IMR-90 (cell line): ENCODE results near the gene THBS1. TPM values are rescaled to one million over a fixed set of nuclear protein-coding genes. Genes with fewer than 3 reads are reported as not detected.

Experiments
- ATAC-seq: fragments of 200-7000 bp; cut with Tn5 transposase; 2 replicates; pipeline ENCODE4 v1.9.1; 2020; ENCODE audit warnings: low read depth, mild to moderate bottlenecking, moderate library complexity
- BruUV-seq: library from RNA; stranded (reverse); fragments of 400-500 nt; replicated peaks from 2 replicates; lab custom pipeline; 2021; lab: Mats Ljungman, UMichigan
- CTCF ChIA-PET: fragments of 300-600 bp; formaldehyde crosslinking; extraction: SDS; loops from one replicate; lab custom pipeline; 2021; ENCODE audit warnings: antibody characterized with exemption; lab: Yijun Ruan, JAX
- POLR2A ChIA-PET: fragments of 300-600 bp; sonication (Branson Sonifier 250); formaldehyde crosslinking; loops from one replicate; lab custom pipeline; 2022; ENCODE audit warnings: antibody characterized with exemption; ENCODE audit not compliant: unreplicated experiment; lab: Charles Lee
- DNase-seq: peaks from one replicate; pipeline ENCODE4 v3.0.0; 2013
- H2AFZ ChIP-seq: replicated peaks from 2 replicates; pipeline ENCODE3; 2013; ENCODE audit warnings: low read length, mild to moderate bottlenecking; ENCODE audit not compliant: poor library complexity
- H2AK5ac ChIP-seq: 2 replicates; pipeline ENCODE4 v1.6.1; 2013; ENCODE audit warnings: low read depth, low read length, inconsistent platforms
- H2AK9ac ChIP-seq: replicated peaks from 2 replicates; pipeline ENCODE3; 2013; ENCODE audit warnings: mild to moderate bottlenecking, low read depth, low read length, moderate library complexity; ENCODE audit not compliant: poor library complexity
- H2BK120ac ChIP-seq: 2 replicates; pipeline ENCODE4 v1.6.1; 2013; ENCODE audit warnings: low read depth, low read length, inconsistent platforms
- H2BK15ac ChIP-seq: 3 replicates; pipeline ENCODE4 v1.6.1; 2013; ENCODE audit warnings: low read depth, low read length, inconsistent platforms
- H2BK20ac ChIP-seq: 2 replicates; pipeline ENCODE4 v1.6.1; 2013; ENCODE audit warnings: low read depth, mild to moderate bottlenecking, inconsistent platforms, low read length, moderate library complexity
- H2BK5ac ChIP-seq: 2 replicates; pipeline ENCODE4 v1.6.1; 2013; ENCODE audit warnings: mild to moderate bottlenecking, low read depth, low read length, inconsistent platforms; ENCODE audit not compliant: poor library complexity, severe bottlenecking
- H3K14ac ChIP-seq: replicated peaks from 2 replicates; pipeline ENCODE4 v1.6.1; 2013; ENCODE audit warnings: low read depth, low read length, inconsistent platforms
- H3K18ac ChIP-seq: 2 replicates; pipeline ENCODE4 v1.6.1; 2013; ENCODE audit warnings: low read depth, low read length, control low read depth
- H3K23ac ChIP-seq: 2 replicates; pipeline ENCODE4 v1.6.1; 2013; ENCODE audit warnings: low read depth, low read length, inconsistent platforms
- H3K27ac ChIP-seq: 2 replicates; pipeline ENCODE4 v1.5.1; 2013; ENCODE audit warnings: mild to moderate bottlenecking, control low read depth, low read length; ENCODE audit not compliant: insufficient read depth
- H3K27me3 ChIP-seq: 2 replicates; pipeline ENCODE4 v1.6.1; 2013; ENCODE audit warnings: low read length; ENCODE audit not compliant: control insufficient read depth, insufficient read depth
- H3K36me3 ChIP-seq: 2 replicates; pipeline ENCODE4 v1.6.1; 2013; ENCODE audit warnings: low read length, mixed read lengths; ENCODE audit not compliant: control insufficient read depth, insufficient read depth
- H3K4ac ChIP-seq: 2 replicates; pipeline ENCODE4 v1.6.1; 2013; ENCODE audit warnings: low read depth, low read length, inconsistent platforms
- H3K4me1 ChIP-seq: 2 replicates; pipeline ENCODE4 v1.6.1; 2013; ENCODE audit warnings: low read length, mixed read lengths; ENCODE audit not compliant: control insufficient read depth, insufficient read depth
- H3K4me2 ChIP-seq: 2 replicates; pipeline ENCODE4 v1.6.1; 2013; ENCODE audit warnings: low read depth, mild to moderate bottlenecking, control low read depth, low read length, moderate library complexity
- H3K4me3 ChIP-seq: 2 replicates; pipeline ENCODE4 v1.5.1; 2013; ENCODE audit warnings: low read depth, mild to moderate bottlenecking, control low read depth, low read length, moderate library complexity; ENCODE audit not compliant: insufficient read depth
- H3K56ac ChIP-seq: 2 replicates; pipeline ENCODE4 v1.6.1; 2013; ENCODE audit warnings: low read length, inconsistent platforms; ENCODE audit not compliant: insufficient read depth; ENCODE audit errors: extremely low read depth
- H3K79me1 ChIP-seq, 2 experiments: 2 replicates each; pipeline ENCODE4 v1.6.1; 2013; ENCODE audit warnings: low read length in 2 of 2, inconsistent platforms in 1 of 2, low read depth in 1 of 2
- H3K9ac ChIP-seq: 2 replicates; pipeline ENCODE4 v1.6.1; 2013; ENCODE audit warnings: low read depth, low read length, control low read depth
- H3K9me1 ChIP-seq: 2 replicates; pipeline ENCODE4 v1.6.1; 2013; ENCODE audit warnings: low read length, inconsistent platforms; ENCODE audit not compliant: insufficient read depth
- H3K9me3 ChIP-seq: 2 replicates; pipeline ENCODE4 v1.6.1; 2013; ENCODE audit warnings: low read length; ENCODE audit not compliant: control insufficient read depth, insufficient read depth
- H4K20me1 ChIP-seq: 2 replicates; pipeline ENCODE4 v1.6.1; 2013; ENCODE audit warnings: low read length, inconsistent platforms; ENCODE audit not compliant: insufficient read depth
- H4K5ac ChIP-seq: 2 replicates; pipeline ENCODE4 v1.6.1; 2013; ENCODE audit warnings: mild to moderate bottlenecking, low read depth, low read length, control low read depth
- H4K8ac ChIP-seq, 2 experiments: 2 replicates each; pipeline ENCODE4 v1.6.1; 2013; ENCODE audit warnings: low read depth in 2 of 2, low read length in 2 of 2, control low read depth in 1 of 2, inconsistent platforms in 1 of 2
- H4K91ac ChIP-seq: 2 replicates; pipeline ENCODE4 v1.6.1; 2013; ENCODE audit warnings: low read depth, low read length, inconsistent platforms; ENCODE audit not compliant: insufficient read depth
- FOS ChIP-seq: fragments of 150-350 bp; IDR thresholded peaks from 2 replicates; pipeline ENCODE4 v1.6.1; 2016; ENCODE audit warnings: low read depth, low read length
- NFE2L2 ChIP-seq: fragments of 150-350 bp; IDR thresholded peaks from 2 replicates; pipeline ENCODE4 v1.6.1; 2016; ENCODE audit warnings: low read depth, mild to moderate bottlenecking, low read length
- RCOR1 ChIP-seq: IDR thresholded peaks from 2 replicates; pipeline ENCODE4 v1.6.1; 2012; ENCODE audit warnings: mild to moderate bottlenecking, low read length, improper control_type of control experiment; ENCODE audit not compliant: insufficient replicate concordance
- WGBS, 2 experiments: methylation state at CpG; one replicate each; pipeline versions ENCODE4 v1.1.5 to v1.1.7; 2013; ENCODE audit warnings: missing lambda C conversion rate in 2 of 2; ENCODE audit not compliant: insufficient read length in 1 of 2; ENCODE audit errors: extremely low coverage in 2 of 2; 5-methylcytosine and 5-hydroxymethylcytosine counted together
- dilution Hi-C: fragments of 300-500 bp; cut with HindIII; formaldehyde crosslinking; loops from one replicate; pipeline ENCODE4 v1.14.3; 2018; ENCODE audit warnings: low sequenced_read_pairs; ENCODE audit not compliant: unreplicated experiment
- in situ Hi-C: fragments of 300-500 bp; cut with MboI; formaldehyde crosslinking; loops from 3 replicates; pipeline ENCODE4 v1.14.3; 2019; ENCODE audit warnings: low sequenced_read_pairs, inconsistent platforms, mixed read lengths
- intact Hi-C: fragments of 100-400 bp; cut with micrococcal nuclease; formaldehyde crosslinking; loops from 2 replicates; pipeline ENCODE4 v1.10.0; 2022
- polyA plus RNA-seq, 3 experiments: library from polyadenylated mRNA; depleted of rRNA; stranded (reverse); fragments of >200 nt; gene quantifications; 2 replicates each; pipeline ENCODE4 v1.2.3, GENCODE V29; 2012; ENCODE audit warnings: low replicate concordance in 1 of 3
- total RNA-seq: library from RNA; depleted of rRNA; stranded (reverse); fragments of >200 nt; gene quantifications from 2 replicates; pipeline ENCODE4 v1.2.3, GENCODE V29; 2012

Gene THBS1
- total and polyA plus RNA-seq, 2 of the 4 experiments (the other 2 are of a cell fraction) = 1,562 to 4,071 TPM

DNA sequence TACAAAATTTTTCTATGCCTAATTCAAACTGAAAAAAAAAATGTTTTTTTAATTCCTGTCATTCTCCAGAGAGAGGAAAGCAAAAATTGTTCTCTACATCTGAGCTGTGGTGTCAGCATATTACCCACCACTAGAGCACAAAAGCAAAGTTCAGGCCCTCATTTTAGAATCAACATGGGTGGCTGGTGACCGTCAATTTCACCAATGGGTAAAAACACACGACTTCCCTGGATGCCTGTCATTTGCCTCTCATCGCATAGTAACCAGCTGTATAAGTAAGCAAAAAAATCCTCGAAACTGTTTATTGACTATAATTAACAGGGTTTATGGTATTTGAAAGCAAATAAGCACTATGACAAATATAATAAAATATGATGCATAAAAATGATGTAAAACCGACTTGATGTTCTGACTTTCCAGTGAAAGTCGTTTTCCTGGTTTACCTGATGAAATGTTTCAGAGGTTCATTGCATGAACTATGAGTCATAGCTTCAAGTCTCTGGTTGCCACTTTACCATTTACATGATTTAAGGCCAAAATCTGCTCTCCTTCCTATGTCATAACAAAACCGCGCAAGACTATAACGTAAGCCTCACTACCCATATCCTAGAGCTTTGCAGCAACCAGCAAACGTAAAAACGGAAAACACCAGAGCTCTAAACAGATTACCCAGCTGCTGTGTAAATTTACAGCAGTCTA is 60.5 kb downstream of the THBS1 start:
- Histone ChIP-seq H3K9me1 (peaks cover 2% of the 10 kb centered on the region; the same call in 1 of the 2 replicates), H2BK15ac (no peak overlapping the region), H2AK9ac (no peak overlapping the region), H4K20me1 (no peaks in the 10 kb centered on the region), H4K8ac (no peak overlapping the region), H3K4me3 (no peak overlapping the region), H3K4me2 (no peak overlapping the region), H2AFZ (no peak overlapping the region), H3K27ac (no peak overlapping the region), H4K91ac (no peak overlapping the region), H3K9ac (no peak overlapping the region), H3K79me1 (no peaks in the 10 kb centered on the region), H4K5ac (no peak overlapping the region), H3K4me1 (peaks cover 6% of the 10 kb centered on the region; the same call in 1 of the 2 replicates), H3K27me3 (no peaks in the 10 kb centered on the region; the same call in 1 of the 2 replicates), H3K36me3 (no peaks in the 10 kb centered on the region), H2BK120ac (no peak overlapping the region), H3K14ac (no peak overlapping the region), H3K23ac (no peak overlapping the region), H2BK5ac (no peak overlapping the region), H2BK20ac (no peak overlapping the region), H3K9me3 (no peaks in the 10 kb centered on the region), H3K18ac (no peak overlapping the region; the same call in 1 of the 2 replicates), H3K56ac (no peak overlapping the region), H2AK5ac (no peak overlapping the region), H3K4ac (no peak overlapping the region)
- no TSS peak for BruUV-seq
- ChIA-PET CTCF (interaction anchor here (0.6 to 1.5 kb wide), 5 partner anchors 12 to 932 kb away, joined by 3 to 5 read pairs (median 3); no protein-coding TSS in a partner anchor), POLR2A (no interaction called here)
- DNase-seq = peak; percentile 48
- ATAC-seq = no peak
- WGBS, 2 experiments = no CpG with 5 or more reads among the region's 11 CpGs
- no peak for TF ChIP-seq RCOR1
- no peak for TF ChIP-seq NFE2L2
- peak; percentile 34; the same call in 1 of the 2 replicates for TF ChIP-seq FOS
- in situ Hi-C loops = no loop called here
- dilution Hi-C loops = no loop called here
- intact Hi-C loops = no loop called here
